GM13976 (cell line): Measurements from ENCODE around the gene ARHGAP42.

Source experiments
- DNase-seq: peaks from one replicate; pipeline ENCODE4 v3.0.0; 2012; ENCODE audit warnings: low spot score
- in situ Hi-C: fragments of 300-500 bp; cut with MboI; formaldehyde crosslinking; loops from one replicate; pipeline ENCODE4 v1.12.0; 2022; ENCODE audit warnings: low sequenced_read_pairs, mixed read lengths, inconsistent platforms; ENCODE audit not compliant: unreplicated experiment
- TF ChIP-seq, protein P1 (sequence below): IDR thresholded peaks from 2 replicates; pipeline ENCODE4 v1.5.1; 2012; ENCODE audit warnings: borderline replicate concordance, mild to moderate bottlenecking; ENCODE audit not compliant: insufficient read depth; ENCODE audit errors: extremely low read depth, missing control alignments, control extremely low read depth

The ARHGAP42 gene

DNA sequence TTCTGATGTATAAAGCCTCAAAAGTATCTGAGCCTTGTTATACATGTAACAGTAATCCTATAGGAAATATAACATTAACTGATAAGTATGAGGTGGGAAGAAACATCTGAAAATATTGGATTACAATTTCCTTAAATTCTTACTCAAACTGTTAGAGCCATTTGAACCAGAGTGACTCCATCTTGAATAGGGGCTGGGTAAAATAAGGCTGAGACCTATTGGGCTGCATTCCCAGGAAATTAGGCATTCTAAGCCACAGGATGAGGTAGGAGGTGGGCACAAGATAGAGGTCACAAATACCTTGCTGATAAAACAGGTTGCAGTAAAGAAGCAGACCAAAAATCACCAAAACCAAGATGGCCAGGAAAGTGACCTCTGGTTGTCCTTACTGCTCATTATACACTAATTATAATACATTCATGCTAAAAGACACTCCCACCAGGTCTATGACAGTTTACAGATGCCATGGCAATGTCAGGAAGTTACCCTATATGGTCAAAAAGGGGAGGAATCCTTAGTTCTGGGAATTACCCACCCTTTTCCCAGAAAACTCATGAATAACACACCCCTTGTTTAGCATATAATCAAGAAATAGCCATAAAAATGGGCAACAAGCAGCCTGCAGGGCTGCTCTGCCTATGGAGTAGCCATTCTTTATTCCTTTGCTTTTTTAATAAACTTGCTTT is 327.7 kb downstream of the ARHGAP42 start:
- no peak for DNase-seq
- TF ChIP-seq, protein P1, sequence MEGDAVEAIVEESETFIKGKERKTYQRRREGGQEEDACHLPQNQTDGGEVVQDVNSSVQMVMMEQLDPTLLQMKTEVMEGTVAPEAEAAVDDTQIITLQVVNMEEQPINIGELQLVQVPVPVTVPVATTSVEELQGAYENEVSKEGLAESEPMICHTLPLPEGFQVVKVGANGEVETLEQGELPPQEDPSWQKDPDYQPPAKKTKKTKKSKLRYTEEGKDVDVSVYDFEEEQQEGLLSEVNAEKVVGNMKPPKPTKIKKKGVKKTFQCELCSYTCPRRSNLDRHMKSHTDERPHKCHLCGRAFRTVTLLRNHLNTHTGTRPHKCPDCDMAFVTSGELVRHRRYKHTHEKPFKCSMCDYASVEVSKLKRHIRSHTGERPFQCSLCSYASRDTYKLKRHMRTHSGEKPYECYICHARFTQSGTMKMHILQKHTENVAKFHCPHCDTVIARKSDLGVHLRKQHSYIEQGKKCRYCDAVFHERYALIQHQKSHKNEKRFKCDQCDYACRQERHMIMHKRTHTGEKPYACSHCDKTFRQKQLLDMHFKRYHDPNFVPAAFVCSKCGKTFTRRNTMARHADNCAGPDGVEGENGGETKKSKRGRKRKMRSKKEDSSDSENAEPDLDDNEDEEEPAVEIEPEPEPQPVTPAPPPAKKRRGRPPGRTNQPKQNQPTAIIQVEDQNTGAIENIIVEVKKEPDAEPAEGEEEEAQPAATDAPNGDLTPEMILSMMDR: no peak
- in situ Hi-C loops: no loop called here

DNA sequence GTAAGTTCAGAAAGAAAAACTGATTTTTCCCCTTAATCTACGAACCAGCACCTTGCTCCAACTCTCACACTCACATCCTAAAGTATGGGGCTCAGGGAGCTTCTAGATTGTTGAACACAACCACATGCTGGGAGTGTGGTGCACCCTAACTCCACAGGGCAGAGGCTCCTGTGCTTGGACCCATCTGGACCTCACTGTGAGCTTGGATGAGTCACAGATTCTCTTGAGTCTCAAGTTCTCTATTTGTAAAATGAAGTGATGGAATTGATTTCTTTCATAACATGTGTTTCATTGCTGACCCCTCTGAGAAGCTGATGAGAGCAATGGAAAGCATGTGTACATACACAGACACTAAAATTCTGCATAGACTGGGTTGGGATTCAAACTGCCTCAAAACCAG is 332.8 kb downstream of the ARHGAP42 start:
- DNase-seq: no peak
- in situ Hi-C loops: no loop called here
- TF ChIP-seq, protein P1: no peak

DNA sequence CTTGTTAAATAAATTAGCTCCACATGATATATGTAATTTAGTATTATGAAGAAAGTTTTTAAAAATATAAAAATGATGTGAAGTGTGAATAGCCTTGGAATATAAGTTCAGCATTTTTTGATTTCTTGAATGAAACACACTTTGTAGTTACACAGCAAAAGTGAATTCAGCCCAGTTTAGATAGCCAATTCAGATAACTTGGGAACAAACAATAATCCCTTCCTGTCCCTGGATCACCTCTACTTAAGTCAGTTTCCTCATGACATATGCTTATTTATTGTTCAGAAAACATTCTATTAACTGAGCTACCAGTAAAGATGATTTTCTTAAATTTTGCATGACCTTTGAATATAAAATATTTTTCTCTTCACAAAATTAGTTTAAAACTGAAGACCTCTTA is 335.2 kb downstream of the ARHGAP42 start:
- TF ChIP-seq, protein P1: no peak
- DNase-seq: no peak
- in situ Hi-C loops: no loop called here

DNA sequence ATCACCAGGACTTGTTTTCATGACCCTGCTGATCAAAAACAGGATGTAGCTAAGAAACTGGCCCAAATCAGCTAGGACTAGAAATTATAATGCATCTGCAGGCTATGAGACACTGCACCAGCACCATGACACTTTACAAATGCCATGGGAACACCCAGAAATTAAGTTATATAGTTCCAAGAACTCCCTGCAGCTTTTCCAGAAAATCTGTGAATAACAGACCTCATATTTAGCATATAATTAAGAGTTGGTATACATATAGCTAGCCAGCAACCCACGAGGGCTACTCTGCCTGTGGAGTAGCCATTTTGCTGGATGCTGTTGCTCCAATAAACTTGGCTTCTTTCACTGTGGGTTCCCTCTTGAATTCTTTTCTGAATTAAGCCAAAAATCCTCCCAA is 341.6 kb downstream of the ARHGAP42 start:
- TF ChIP-seq, protein P1: no peak
- no peak for DNase-seq
- in situ Hi-C loops: no loop called here

DNA sequence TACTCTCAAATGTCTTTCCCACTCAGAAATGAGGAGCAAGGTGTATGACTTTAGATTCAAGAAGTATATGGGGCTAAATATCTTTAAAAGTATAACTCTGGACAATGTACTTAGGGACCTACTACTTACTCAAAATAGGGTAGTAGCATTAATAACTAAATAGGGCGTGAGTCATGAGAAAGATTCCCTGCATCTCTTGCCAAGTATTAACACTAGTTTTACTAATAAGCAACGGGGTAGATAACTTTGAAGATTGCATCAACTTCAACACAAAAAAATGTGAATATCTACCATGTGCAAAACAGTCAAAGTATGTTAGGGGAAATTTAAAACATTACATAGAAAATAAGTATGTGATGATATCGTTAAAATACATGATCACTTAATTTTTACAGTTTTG is 342.9 kb downstream of the ARHGAP42 start:
- TF ChIP-seq, protein P1: no peak
- in situ Hi-C loops: no loop called here
- no peak for DNase-seq

DNA sequence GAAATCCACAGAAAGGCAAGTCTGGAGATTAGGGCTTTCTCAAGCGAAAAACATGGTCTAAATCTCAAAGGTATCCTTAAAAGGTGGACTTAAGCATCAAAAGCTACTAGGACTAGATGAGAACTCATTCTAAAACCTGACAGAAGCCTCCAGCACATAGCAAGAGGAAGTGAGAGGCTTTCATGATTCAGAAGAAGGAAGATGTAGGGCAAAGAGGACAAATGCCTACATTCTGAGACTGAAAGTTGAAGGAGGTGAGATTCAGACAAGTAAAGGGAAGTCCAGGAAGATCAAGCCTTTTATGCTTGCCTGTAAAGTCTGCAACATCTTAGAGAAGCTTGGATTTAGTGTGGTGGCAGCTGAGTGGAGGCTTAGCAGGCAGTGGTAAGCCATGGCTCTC is 343.6 kb downstream of the ARHGAP42 start:
- in situ Hi-C loops: no loop called here
- TF ChIP-seq, protein P1: no peak
- DNase-seq: no peak

DNA sequence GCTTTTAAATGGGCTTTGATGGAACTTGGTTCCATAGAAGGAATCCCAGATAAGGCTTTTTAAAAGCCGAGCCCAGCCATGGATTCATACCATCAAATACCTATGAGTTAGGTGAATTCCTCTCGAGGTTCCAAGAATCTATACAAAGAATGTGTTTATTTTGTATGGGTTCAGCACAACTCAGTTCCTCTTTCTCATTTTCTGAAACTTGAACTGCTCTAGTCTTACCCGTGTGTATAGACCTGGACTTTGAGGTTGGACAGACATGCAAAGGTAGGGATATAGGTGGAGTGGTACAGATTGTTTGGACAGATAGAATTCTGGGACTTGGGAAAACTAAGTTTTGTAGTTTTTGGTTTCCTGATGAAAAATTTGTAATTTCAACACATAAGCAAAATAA is 344.6 kb downstream of the ARHGAP42 start:
- DNase-seq: no peak
- in situ Hi-C loops: no loop called here

More for the DNA sequence above, 344.6 kb downstream of the ARHGAP42 start:
- TF ChIP-seq, protein P1: no peak
